IMR-90 (cell line): Measurements from ENCODE around the gene PLSCR5. TPM values are rescaled to one million over a fixed set of nuclear protein-coding genes. Genes with fewer than 3 reads are reported as not detected.

Source experiments
- ATAC-seq: fragments of 200-7000 bp; cut with Tn5 transposase; 2 replicates; pipeline ENCODE4 v1.9.1; 2020; ENCODE audit warnings: low read depth, mild to moderate bottlenecking, moderate library complexity
- BruUV-seq: library from RNA; stranded (reverse); fragments of 400-500 nt; replicated peaks from 2 replicates; lab custom pipeline; 2021; lab: Mats Ljungman, UMichigan
- CTCF ChIA-PET: fragments of 300-600 bp; formaldehyde crosslinking; extraction: SDS; loops from one replicate; lab custom pipeline; 2021; ENCODE audit warnings: antibody characterized with exemption; lab: Yijun Ruan, JAX
- POLR2A ChIA-PET: fragments of 300-600 bp; sonication (Branson Sonifier 250); formaldehyde crosslinking; loops from one replicate; lab custom pipeline; 2022; ENCODE audit warnings: antibody characterized with exemption; ENCODE audit not compliant: unreplicated experiment; lab: Charles Lee
- DNase-seq: peaks from one replicate; pipeline ENCODE4 v3.0.0; 2013
- H2AFZ ChIP-seq: replicated peaks from 2 replicates; pipeline ENCODE3; 2013; ENCODE audit warnings: low read length, mild to moderate bottlenecking; ENCODE audit not compliant: poor library complexity
- H2AK5ac ChIP-seq: 2 replicates; pipeline ENCODE4 v1.6.1; 2013; ENCODE audit warnings: low read depth, low read length, inconsistent platforms
- H2AK9ac ChIP-seq: replicated peaks from 2 replicates; pipeline ENCODE3; 2013; ENCODE audit warnings: mild to moderate bottlenecking, low read depth, low read length, moderate library complexity; ENCODE audit not compliant: poor library complexity
- H2BK120ac ChIP-seq: 2 replicates; pipeline ENCODE4 v1.6.1; 2013; ENCODE audit warnings: low read depth, low read length, inconsistent platforms
- H2BK15ac ChIP-seq: 3 replicates; pipeline ENCODE4 v1.6.1; 2013; ENCODE audit warnings: low read depth, low read length, inconsistent platforms
- H2BK20ac ChIP-seq: 2 replicates; pipeline ENCODE4 v1.6.1; 2013; ENCODE audit warnings: low read depth, mild to moderate bottlenecking, inconsistent platforms, low read length, moderate library complexity
- H2BK5ac ChIP-seq: 2 replicates; pipeline ENCODE4 v1.6.1; 2013; ENCODE audit warnings: mild to moderate bottlenecking, low read depth, low read length, inconsistent platforms; ENCODE audit not compliant: poor library complexity, severe bottlenecking
- H3K14ac ChIP-seq: replicated peaks from 2 replicates; pipeline ENCODE4 v1.6.1; 2013; ENCODE audit warnings: low read depth, low read length, inconsistent platforms
- H3K18ac ChIP-seq: 2 replicates; pipeline ENCODE4 v1.6.1; 2013; ENCODE audit warnings: low read depth, low read length, control low read depth
- H3K23ac ChIP-seq: 2 replicates; pipeline ENCODE4 v1.6.1; 2013; ENCODE audit warnings: low read depth, low read length, inconsistent platforms
- H3K27ac ChIP-seq: 2 replicates; pipeline ENCODE4 v1.5.1; 2013; ENCODE audit warnings: mild to moderate bottlenecking, control low read depth, low read length; ENCODE audit not compliant: insufficient read depth
- H3K27me3 ChIP-seq: 2 replicates; pipeline ENCODE4 v1.6.1; 2013; ENCODE audit warnings: low read length; ENCODE audit not compliant: control insufficient read depth, insufficient read depth
- H3K36me3 ChIP-seq: 2 replicates; pipeline ENCODE4 v1.6.1; 2013; ENCODE audit warnings: low read length, mixed read lengths; ENCODE audit not compliant: control insufficient read depth, insufficient read depth
- H3K4ac ChIP-seq: 2 replicates; pipeline ENCODE4 v1.6.1; 2013; ENCODE audit warnings: low read depth, low read length, inconsistent platforms
- H3K4me1 ChIP-seq: 2 replicates; pipeline ENCODE4 v1.6.1; 2013; ENCODE audit warnings: low read length, mixed read lengths; ENCODE audit not compliant: control insufficient read depth, insufficient read depth
- H3K4me2 ChIP-seq: 2 replicates; pipeline ENCODE4 v1.6.1; 2013; ENCODE audit warnings: low read depth, mild to moderate bottlenecking, control low read depth, low read length, moderate library complexity
- H3K4me3 ChIP-seq: 2 replicates; pipeline ENCODE4 v1.5.1; 2013; ENCODE audit warnings: low read depth, mild to moderate bottlenecking, control low read depth, low read length, moderate library complexity; ENCODE audit not compliant: insufficient read depth
- H3K56ac ChIP-seq: 2 replicates; pipeline ENCODE4 v1.6.1; 2013; ENCODE audit warnings: low read length, inconsistent platforms; ENCODE audit not compliant: insufficient read depth; ENCODE audit errors: extremely low read depth
- H3K79me1 ChIP-seq, 2 experiments: 2 replicates each; pipeline ENCODE4 v1.6.1; 2013; ENCODE audit warnings: low read length in 2 of 2, inconsistent platforms in 1 of 2, low read depth in 1 of 2
- H3K9ac ChIP-seq: 2 replicates; pipeline ENCODE4 v1.6.1; 2013; ENCODE audit warnings: low read depth, low read length, control low read depth
- H3K9me1 ChIP-seq: 2 replicates; pipeline ENCODE4 v1.6.1; 2013; ENCODE audit warnings: low read length, inconsistent platforms; ENCODE audit not compliant: insufficient read depth
- H3K9me3 ChIP-seq: 2 replicates; pipeline ENCODE4 v1.6.1; 2013; ENCODE audit warnings: low read length; ENCODE audit not compliant: control insufficient read depth, insufficient read depth
- H4K20me1 ChIP-seq: 2 replicates; pipeline ENCODE4 v1.6.1; 2013; ENCODE audit warnings: low read length, inconsistent platforms; ENCODE audit not compliant: insufficient read depth
- H4K5ac ChIP-seq: 2 replicates; pipeline ENCODE4 v1.6.1; 2013; ENCODE audit warnings: mild to moderate bottlenecking, low read depth, low read length, control low read depth
- H4K8ac ChIP-seq, 2 experiments: 2 replicates each; pipeline ENCODE4 v1.6.1; 2013; ENCODE audit warnings: low read depth in 2 of 2, low read length in 2 of 2, control low read depth in 1 of 2, inconsistent platforms in 1 of 2
- H4K91ac ChIP-seq: 2 replicates; pipeline ENCODE4 v1.6.1; 2013; ENCODE audit warnings: low read depth, low read length, inconsistent platforms; ENCODE audit not compliant: insufficient read depth
- CEBPB ChIP-seq: IDR thresholded peaks from 2 replicates; pipeline ENCODE4 v1.6.1; 2012; ENCODE audit warnings: low read depth, low read length, improper control_type of control experiment
- RAD21 ChIP-seq: IDR thresholded peaks from 2 replicates; pipeline ENCODE4 v1.6.1; 2012; ENCODE audit warnings: low read length, improper control_type of control experiment
- WGBS, 2 experiments: methylation state at CpG; one replicate each; pipeline versions ENCODE4 v1.1.5 to v1.1.7; 2013; ENCODE audit warnings: missing lambda C conversion rate in 2 of 2; ENCODE audit not compliant: insufficient read length in 1 of 2; ENCODE audit errors: extremely low coverage in 2 of 2; 5-methylcytosine and 5-hydroxymethylcytosine counted together
- dilution Hi-C: fragments of 300-500 bp; cut with HindIII; formaldehyde crosslinking; loops from one replicate; pipeline ENCODE4 v1.14.3; 2018; ENCODE audit warnings: low sequenced_read_pairs; ENCODE audit not compliant: unreplicated experiment
- in situ Hi-C: fragments of 300-500 bp; cut with MboI; formaldehyde crosslinking; loops from 3 replicates; pipeline ENCODE4 v1.14.3; 2019; ENCODE audit warnings: low sequenced_read_pairs, inconsistent platforms, mixed read lengths
- intact Hi-C: fragments of 100-400 bp; cut with micrococcal nuclease; formaldehyde crosslinking; loops from 2 replicates; pipeline ENCODE4 v1.10.0; 2022
- polyA plus RNA-seq, 3 experiments: library from polyadenylated mRNA; depleted of rRNA; stranded (reverse); fragments of >200 nt; gene quantifications; 2 replicates each; pipeline ENCODE4 v1.2.3, GENCODE V29; 2012; ENCODE audit warnings: low replicate concordance in 1 of 3
- total RNA-seq: library from RNA; depleted of rRNA; stranded (reverse); fragments of >200 nt; gene quantifications from 2 replicates; pipeline ENCODE4 v1.2.3, GENCODE V29; 2012

PLSCR5 gene
- total and polyA plus RNA-seq, 2 of the 4 experiments (the other 2 are of a cell fraction) = not detected

DNA sequence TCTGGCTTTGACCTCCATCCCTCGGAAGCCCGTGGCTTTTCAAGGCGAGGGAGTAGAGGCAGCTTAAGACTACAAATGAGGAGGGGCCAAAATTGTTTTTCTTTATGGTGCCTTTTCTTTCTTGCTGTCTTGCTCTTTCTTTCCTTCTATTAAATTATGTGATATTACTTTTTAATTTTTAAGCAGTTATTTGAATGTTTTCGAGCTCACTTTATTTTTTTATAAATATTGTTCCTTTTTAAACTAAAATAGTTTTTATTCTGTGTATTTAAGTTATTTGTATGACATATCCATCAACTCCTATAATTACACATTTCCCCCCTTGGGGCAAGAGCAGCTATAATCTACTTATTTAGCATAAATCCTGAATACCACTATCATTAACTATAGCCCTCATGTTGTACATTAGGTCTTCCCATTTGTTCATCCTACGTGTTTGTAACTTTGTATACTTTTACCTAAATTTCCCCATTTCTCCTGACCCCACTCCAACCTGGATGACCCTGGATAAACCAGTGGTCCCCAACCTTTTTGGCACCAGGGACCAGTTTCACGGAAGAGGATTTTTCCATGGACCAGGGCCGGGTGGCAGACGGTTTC is 60.1 kb downstream of the PLSCR5 start:
- peaks cover 9 to 28% of the 10 kb centered on the region in 2 experiments for H3K79me1 ChIP-seq
- peak overlapping the region; percentile 86 for H3K18ac ChIP-seq
- no peak for TF ChIP-seq CEBPB
- TF ChIP-seq RAD21 = 0 out of 2 replicates have a peak, but pooled peaks have one; percentile 3
- peak overlapping the region; percentile 91 for H2AFZ ChIP-seq
- H3K27ac ChIP-seq = peak overlapping the region; percentile 89
- H2AK9ac ChIP-seq = no peak overlapping the region
- dilution Hi-C loops (no loop called here), in situ Hi-C loops (no loop called here), intact Hi-C loops (loop anchor here (1.0 kb wide), 1 partner anchor 76 kb away; the partner anchor contains the start of gene PLSCR2)
- no peaks in the 10 kb centered on the region for H3K9me3 ChIP-seq
- ATAC-seq (no peak), DNase-seq (no peak)
- peak overlapping the region; percentile 79 for H4K5ac ChIP-seq
- H2BK15ac ChIP-seq = no peak overlapping the region
- peaks cover 5% of the 10 kb centered on the region for H3K9me1 ChIP-seq
- H3K14ac ChIP-seq = peak overlapping the region; percentile 76
- peak overlapping the region; percentile 75 for H3K4ac ChIP-seq
- peak overlapping the region; percentile 90 for H3K9ac ChIP-seq
- peak overlapping the region; percentile 81 for H3K56ac ChIP-seq
- H2AK5ac ChIP-seq = no peak overlapping the region
- peak overlapping the region; percentile 69; the same call in 1 of the 2 replicates for H3K23ac ChIP-seq
- peak overlapping the region; percentile 57 for H2BK5ac ChIP-seq
- H4K91ac ChIP-seq = peak overlapping the region; percentile 68; the same call in 1 of the 2 replicates
- H3K4me1 ChIP-seq = peaks cover 7% of the 10 kb centered on the region; the same call in 1 of the 2 replicates
- H2BK120ac ChIP-seq = peak overlapping the region; percentile 81
- ChIA-PET CTCF (interaction anchor here (0.9 to 1.0 kb wide), 2 partner anchors 12 to 80 kb away, joined by 3 to 4 read pairs; no protein-coding TSS in a partner anchor), POLR2A (interaction anchor here (0.8 kb wide), 1 partner anchor 38 kb away, joined by 3 read pairs; no protein-coding TSS in a partner anchor)
- peak overlapping the region; percentile 90 for H3K4me2 ChIP-seq
- no peaks in the 10 kb centered on the region; the same call in 1 of the 2 replicates for H3K36me3 ChIP-seq
- no TSS peak for BruUV-seq
- no peaks in the 10 kb centered on the region for H4K20me1 ChIP-seq
- peak overlapping the region; percentile 42 for H2BK20ac ChIP-seq
- WGBS, 2 experiments = no CpG with 5 or more reads among the region's 8 CpGs
- H4K8ac ChIP-seq = peak overlapping the region in 1 of 2 experiments; percentile 86; a peak in 3 of 4 replicates
- peak overlapping the region; percentile 95 for H3K4me3 ChIP-seq
- no peaks in the 10 kb centered on the region for H3K27me3 ChIP-seq
